Fibroblast of the conjunctiva (primary cell): Measurements from ENCODE around the gene RELA.

ENCODE experiments used
- DNase-seq: peaks from one replicate; pipeline ENCODE4 v3.0.0-alpha.2; 2010; ENCODE audit warnings: low read depth

Gene RELA

DNA sequence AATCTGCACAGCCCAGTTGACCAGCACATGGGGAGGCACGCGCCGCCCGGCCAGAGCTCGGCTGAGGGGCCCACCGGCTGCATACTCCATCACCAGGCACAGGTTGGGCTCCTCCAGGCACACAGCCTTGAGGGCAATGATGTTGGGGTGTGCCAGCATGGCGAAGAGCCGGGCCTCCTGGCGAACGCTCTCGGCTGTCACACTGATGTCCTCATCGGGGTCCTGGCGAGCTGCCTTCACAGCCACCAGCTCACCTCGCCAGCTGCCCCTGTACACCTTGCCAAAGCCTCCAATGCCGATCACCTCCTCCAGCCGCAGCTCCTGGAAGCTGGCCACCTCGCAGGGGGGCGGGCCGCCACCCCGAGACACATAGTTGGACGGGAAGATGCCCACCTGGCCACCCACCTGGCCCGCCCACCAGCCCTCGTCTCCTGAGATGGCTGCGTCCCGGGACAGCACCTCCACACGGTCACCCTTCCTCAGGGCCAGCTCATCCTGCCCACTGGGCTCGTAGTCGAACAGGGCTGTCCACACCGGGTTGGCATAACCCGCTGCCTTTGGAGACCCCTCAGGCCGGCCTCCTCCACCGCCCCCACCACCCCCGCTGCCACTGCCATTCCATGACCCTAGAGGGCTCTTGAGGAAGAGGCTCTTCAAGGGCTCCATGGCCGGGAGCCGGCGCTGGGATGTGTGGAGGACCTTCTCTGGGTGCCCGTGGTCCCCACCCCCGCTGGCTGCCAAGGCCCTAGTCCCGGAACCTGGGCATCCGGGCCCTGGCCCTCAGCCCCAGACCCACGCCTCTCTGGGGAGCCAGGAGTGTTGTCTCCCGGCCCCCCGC, 49.4 kb downstream of the RELA start:
- no peak for DNase-seq

DNA sequence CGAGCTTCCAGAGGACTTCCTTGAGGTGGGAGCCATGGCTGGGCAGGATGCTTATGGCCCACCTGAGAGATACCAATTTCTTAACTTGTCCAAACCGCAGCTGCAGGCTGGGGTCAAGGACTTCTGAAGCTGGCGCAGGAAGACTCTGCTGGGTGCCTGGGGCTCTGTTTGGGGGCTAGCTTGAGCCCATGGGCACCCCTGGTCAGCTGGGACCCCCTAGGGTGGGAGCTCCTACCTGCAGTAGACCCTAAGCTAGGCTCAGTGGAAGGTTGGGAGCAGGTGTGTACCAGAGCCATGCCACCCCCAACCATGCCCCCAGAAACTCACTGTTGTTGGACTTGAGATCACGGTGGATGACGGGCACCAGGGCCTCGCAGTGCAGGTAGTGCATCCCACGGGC, 50.0 kb downstream of the RELA start:
- no peak for DNase-seq

DNA sequence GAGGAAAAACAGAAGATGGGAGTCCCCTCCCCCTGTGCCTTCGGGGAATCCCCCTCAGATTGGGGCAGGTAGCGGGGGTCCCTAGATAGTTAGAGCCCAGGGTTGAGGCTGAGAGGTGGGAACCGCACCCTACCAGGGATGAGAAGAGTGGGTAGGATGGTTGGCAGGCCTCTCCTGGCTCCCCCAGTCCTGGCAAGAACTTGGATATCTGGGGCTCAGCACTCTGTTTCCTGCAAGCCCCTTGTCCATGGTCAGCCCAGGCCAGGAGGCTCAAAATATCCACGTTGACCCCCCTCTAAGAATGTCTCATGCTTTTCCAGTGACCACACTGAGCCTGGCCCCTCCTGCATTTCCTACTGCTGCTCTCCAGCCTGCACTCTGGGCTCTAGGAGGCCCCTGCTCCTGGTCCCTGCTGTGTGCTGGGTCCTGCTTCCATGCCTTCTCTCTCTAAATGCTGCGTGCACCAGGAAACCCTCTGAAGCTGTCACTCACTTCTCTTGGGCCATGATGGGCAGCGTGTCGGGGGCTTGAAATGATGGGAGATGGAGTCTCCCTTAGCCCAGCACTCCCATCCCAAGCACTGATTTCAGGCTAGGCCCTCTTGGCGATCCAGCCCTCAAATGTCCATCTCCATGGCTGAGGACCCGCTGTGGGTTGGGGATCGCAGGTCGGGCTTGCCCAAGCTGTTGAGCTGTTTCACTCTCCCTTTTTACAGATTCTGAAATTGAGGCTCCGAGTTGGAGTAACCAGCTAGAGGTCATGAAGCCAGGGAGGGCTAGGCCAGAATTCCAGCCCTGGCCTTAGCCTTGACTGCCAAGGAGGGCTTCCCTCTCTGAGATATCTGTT, 50.7 kb downstream of the RELA start:
- no peak for DNase-seq

DNA sequence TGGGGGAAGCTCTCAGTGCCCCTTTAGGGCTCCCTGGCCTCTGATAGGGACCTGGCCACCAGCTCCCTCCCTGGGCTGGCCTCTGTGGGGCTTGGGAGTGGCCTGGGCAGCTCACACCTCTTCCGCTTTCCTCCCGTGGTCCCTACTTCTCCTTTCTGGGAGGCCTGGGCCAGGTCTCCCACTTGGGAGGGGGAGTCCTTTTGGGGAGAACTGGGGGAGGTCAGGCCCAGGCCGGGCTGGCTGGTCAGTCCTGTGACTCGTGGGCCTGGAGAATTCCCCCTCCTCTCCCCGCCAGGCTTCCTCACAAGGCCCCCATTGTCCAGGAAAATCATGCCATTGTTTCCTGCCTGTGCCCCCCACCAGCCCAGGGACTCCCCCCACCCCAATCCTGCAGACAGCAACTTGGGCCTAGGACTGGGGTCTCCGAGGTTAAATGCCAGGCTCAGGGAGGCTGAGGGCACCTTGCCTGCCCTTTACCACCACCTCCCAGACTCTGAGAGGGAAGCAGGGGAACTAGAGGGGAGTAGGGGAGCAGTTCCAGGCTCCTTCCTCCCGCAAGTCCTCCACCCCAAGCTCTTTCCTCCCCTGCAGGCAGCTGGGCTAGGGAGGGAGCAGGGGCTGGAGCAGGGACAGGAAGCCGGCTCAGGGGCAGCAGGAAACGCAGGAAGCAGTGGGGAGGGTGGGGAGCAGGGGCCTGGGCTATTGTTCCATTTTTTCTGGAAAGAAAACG, 51.5 kb downstream of the RELA start:
- DNase-seq, result no peak

DNA sequence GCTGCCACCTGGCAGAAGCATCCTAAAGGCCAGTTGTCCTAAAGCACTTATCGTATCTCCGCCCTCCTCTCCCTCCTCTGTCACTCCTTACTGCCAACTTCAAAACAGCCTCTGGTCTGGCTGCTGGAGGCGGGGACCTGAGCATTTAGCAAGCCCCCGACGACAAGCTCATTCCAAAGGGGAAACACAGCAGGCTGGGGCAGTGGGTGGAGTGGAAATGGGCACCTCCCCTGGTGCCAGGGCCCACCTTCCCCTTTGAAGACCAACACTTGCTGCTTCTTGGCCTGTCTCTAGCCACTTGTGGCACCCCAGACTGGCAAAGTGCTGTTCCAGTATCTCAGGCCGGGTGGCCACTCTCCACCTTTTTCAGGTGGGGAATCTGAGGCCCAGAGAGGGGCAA, 52.3 kb downstream of the RELA start:
- no peak for DNase-seq

DNA sequence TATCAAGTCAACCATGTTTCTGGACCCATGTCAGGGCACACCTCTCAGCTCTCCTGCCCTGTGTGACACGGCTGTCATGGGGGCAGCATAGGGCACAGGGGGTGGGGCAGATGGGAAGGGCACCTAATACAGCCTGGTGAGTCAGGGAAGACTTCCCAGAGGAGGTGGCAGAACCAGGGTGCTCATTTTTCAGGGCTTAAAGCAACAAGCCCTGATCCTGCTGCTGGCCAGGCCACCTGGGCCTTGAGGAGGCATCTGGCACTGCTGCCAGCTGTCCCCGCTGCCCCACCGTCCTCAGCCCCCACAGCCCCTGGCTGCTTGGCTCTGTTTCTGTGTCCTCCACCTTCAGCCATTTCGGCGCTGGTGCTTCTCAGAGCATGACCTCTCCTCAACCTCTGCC, 53.1 kb downstream of the RELA start:
- DNase-seq, result no peak

DNA sequence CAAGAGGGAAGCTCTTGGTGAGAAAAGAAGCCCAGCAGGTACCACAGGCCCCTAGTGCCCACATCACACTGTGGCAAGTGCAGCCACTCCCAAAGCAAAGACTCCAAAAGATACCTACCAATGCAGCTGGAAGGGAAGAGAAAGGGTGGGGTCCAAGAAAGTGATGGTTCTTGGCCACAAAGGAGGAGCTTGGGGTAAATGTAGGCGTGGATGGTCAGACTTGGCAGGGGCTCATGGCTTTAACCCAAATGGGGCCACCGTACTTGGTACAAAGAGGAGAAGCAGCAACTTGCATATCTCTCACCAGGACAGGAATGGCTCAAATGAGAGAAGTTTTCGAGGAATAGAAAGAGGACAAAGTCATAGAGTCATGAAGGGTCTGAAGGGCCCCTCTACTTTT, 53.5 kb downstream of the RELA start:
- peak; percentile 21 for DNase-seq

DNA sequence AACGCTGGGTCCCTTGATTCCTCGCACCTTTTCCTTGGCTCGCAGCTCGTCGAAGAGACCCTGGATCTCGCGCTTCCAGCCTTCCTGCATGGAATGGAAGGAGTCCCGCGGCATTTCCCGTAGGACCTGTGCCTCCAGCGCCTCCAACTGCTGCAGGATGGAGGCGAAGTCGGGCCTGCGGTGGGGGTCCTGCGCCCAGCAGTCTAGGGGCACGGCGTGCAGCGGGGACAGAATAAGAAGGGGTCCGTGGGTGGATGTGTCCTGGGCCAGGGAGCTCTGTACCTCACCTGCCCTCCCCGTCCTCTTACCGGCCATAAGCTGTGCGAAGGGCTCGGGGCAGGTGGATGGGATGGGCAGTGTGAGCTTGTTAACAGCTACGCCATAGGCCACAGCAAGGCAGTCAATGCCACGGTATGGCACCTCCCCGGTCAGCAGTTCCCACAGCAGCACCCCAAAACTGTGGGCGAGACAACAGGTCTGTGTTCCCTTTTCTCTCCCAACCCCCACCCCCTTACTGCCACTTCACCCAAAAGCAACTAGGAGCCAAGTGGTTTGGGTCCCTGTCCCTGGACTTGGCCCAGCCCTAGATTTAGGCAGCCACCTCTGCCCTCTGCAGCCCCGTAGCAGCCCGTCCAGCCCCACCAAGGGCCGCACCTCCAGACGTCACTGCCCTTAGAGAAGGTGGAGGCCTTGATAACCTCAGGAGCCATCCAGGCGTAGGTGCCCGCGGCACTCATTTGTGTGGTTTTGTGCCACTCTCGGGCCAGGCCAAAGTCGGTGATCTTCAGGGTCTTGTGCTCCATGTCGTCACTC, 54.9 kb downstream of the RELA start:
- no peak for DNase-seq

DNA sequence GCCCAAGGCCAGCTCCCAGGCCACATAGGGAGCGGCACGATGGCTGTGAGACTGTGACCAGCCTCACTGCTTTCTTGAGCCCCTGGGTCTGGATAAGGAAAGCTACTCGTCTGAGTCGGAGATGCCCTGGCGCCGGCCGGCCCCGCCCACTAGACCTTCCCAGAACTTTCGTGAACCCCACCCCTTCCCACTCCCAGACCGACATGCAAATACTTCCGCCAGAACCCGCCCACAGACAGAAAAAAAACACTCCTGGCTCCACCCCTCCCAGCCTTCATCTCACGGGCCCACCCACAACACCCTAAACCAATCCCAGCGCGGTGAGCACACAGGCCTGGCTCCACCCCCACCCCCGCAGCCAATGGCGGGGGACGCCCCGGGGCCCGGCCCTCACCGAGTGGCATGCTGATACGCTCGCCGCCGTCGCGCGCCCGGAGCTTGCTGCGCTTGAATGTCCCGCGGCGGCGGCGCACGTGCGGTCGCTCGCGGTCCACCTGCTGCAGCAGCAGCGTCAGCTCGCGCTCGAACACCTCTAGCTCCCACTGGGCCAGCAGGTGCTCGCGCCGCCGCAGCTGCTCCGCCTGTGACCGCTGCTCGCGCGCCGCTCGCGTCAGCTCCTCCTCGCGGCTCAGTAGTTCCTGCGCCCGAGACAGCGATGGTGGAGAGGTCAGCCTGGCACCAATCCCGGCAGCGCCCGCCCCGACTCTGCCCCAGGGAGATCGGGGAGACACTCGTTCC, 55.7 kb downstream of the RELA start:
- peak; percentile 91 for DNase-seq

DNA sequence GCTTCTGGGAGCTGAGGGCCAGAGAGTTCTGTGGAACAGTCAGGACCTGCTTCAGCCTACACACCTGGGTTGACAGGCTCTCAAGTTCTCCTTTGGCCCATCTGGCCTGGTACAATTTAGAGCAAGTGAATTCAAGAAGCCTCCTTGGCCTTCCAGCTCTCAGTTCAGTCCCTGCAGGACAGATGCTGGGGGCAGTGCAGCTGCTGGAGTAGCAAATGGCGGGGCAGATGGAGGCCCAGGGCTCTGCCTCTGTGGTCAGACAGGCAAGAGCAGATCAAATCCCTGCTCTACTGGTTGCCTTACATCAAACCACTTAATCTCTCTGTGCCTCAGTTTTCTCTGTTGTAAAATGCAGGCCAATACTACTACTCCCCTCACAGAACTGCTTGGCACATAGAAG, 58.5 kb downstream of the RELA start:
- DNase-seq, result no peak
